Endothelial cell of umbilical vein (primary cell): ENCODE results near the gene SRGAP3. TPM values are rescaled to one million over a fixed set of nuclear protein-coding genes. Genes with fewer than 3 reads are reported as not detected.

Source experiments
- BruUV-seq: library from RNA; stranded (reverse); fragments of 400-500 nt; replicated peaks from 2 replicates; lab custom pipeline; 2021; lab: Mats Ljungman, UMichigan
- CTCF ChIA-PET: fragments of 300-600, 350-600 bp; sonication (Branson Sonifier 250); formaldehyde crosslinking; loops from one replicate; lab custom pipeline; 2021; ENCODE audit warnings: antibody characterized with exemption, inconsistent platforms; lab: Charles Lee
- POLR2A ChIA-PET: fragments of 300-600, 350-600 bp; sonication (Branson Sonifier 250); formaldehyde crosslinking; loops from one replicate; lab custom pipeline; 2021; ENCODE audit warnings: antibody characterized with exemption, inconsistent platforms; lab: Charles Lee
- DNase-seq: peaks from one replicate; pipeline ENCODE4 v3.0.0-alpha.2; 2011; ENCODE audit warnings: low read depth, low spot score
- FAIRE-seq: peaks from 2 replicates; lab custom pipeline; 2011; peaks lifted over from hg19 to GRCh38; lab: Jason Lieb, UNC
- H2AFZ ChIP-seq: 2 replicates; pipeline ENCODE4 v1.6.0; 2012; ENCODE audit warnings: low read depth, low read length, control low read depth, inconsistent platforms
- H3K27ac ChIP-seq: 2 replicates; pipeline ENCODE4 v1.5.1; 2011; ENCODE audit warnings: low read depth, mild to moderate bottlenecking, control low read depth, low read length, moderate library complexity; ENCODE audit not compliant: insufficient read depth
- H3K27me3 ChIP-seq, 2 experiments: 2 replicates each; pipeline versions ENCODE4 v1.6.0 to v1.6.1; 2011; ENCODE audit warnings: low read length in 2 of 2, mixed read lengths in 1 of 2; ENCODE audit not compliant: control insufficient read depth in 2 of 2, insufficient read depth in 2 of 2
- H3K36me3 ChIP-seq, 2 experiments: 2 replicates in 1 of 2; 3 replicates in 1 of 2; pipeline ENCODE4 v1.5.1; 2011; ENCODE audit warnings: low read length in 2 of 2, mild to moderate bottlenecking in 1 of 2, moderate library complexity in 1 of 2; ENCODE audit not compliant: control insufficient read depth in 2 of 2, insufficient read depth in 2 of 2; ENCODE audit errors: extremely low read depth in 1 of 2
- H3K4me1 ChIP-seq: 3 replicates; pipeline ENCODE4 v1.5.1; 2011; ENCODE audit warnings: mild to moderate bottlenecking, low read length; ENCODE audit not compliant: control insufficient read depth, insufficient read depth; ENCODE audit errors: extremely low read depth
- H3K4me2 ChIP-seq: 2 replicates; pipeline ENCODE4 v1.6.1; 2011; ENCODE audit warnings: low read length, control low read depth, mixed read lengths; ENCODE audit not compliant: insufficient read depth
- H3K4me3 ChIP-seq, 3 experiments: fragments of 200-600 bp in 1 of 3; sonication (generic), shearing (Covaris generic) in 1 of 3; replicated peaks in 1 of 3; 2 replicates each; pipeline ENCODE4 v1.5.1; 2011 to 2016; ENCODE audit warnings: control low read depth in 3 of 3, low read length in 3 of 3, mild to moderate bottlenecking in 2 of 3, inconsistent platforms in 1 of 3, low read depth in 1 of 3, moderate library complexity in 1 of 3; ENCODE audit not compliant: insufficient read depth in 1 of 3
- H3K79me2 ChIP-seq: 2 replicates; pipeline ENCODE4 v1.6.0; 2012; ENCODE audit warnings: low read length, inconsistent platforms; ENCODE audit not compliant: control insufficient read depth, insufficient read depth
- H3K9ac ChIP-seq: replicated peaks from 2 replicates; pipeline ENCODE3; 2011; ENCODE audit warnings: low read length, control low read depth; ENCODE audit not compliant: insufficient read depth; ENCODE audit errors: extremely low read depth
- H3K9me1 ChIP-seq: replicated peaks from 3 replicates; pipeline ENCODE4 v1.6.0; 2011; ENCODE audit warnings: mild to moderate bottlenecking, low read length; ENCODE audit not compliant: control insufficient read depth, insufficient read depth; ENCODE audit errors: extremely low read depth
- H3K9me3 ChIP-seq: replicated peaks from 2 replicates; pipeline ENCODE4 v1.5.1; 2012; ENCODE audit warnings: low read length, inconsistent platforms; ENCODE audit not compliant: control insufficient read depth, insufficient read depth
- H4K20me1 ChIP-seq: replicated peaks from 2 replicates; pipeline ENCODE3; 2011; ENCODE audit warnings: mild to moderate bottlenecking, low read length; ENCODE audit not compliant: control insufficient read depth, insufficient read depth; ENCODE audit errors: extremely low read depth
- CTCF ChIP-seq, 2 donors: IDR thresholded peaks; 1 replicate in 1 of 2; 2 replicates in 1 of 2; pipeline ENCODE4 v1.5.1; 2011; ENCODE audit warnings: low read length in 2 of 2, mild to moderate bottlenecking in 2 of 2, moderate library complexity in 2 of 2, control low read depth in 1 of 2, inconsistent platforms in 1 of 2, low read depth in 1 of 2; ENCODE audit not compliant: insufficient read depth in 1 of 2; ENCODE audit errors: extremely low read depth in 1 of 2
- EZH2 ChIP-seq: IDR thresholded peaks from 2 replicates; pipeline ENCODE4 v1.6.1; 2012; ENCODE audit warnings: borderline replicate concordance, low read depth, mild to moderate bottlenecking, moderate library complexity, low read length, inconsistent platforms; ENCODE audit not compliant: severe bottlenecking
- FOS ChIP-seq: IDR thresholded peaks from 2 replicates; pipeline ENCODE4 v1.6.1; 2011; ENCODE audit warnings: mild to moderate bottlenecking, low read length, moderate library complexity, borderline replicate concordance; ENCODE audit not compliant: insufficient read depth
- GATA2 ChIP-seq: IDR thresholded peaks from 2 replicates; pipeline ENCODE4 v1.7.0; 2011; ENCODE audit warnings: low read depth, mild to moderate bottlenecking, moderate library complexity, mixed read lengths, low read length; ENCODE audit not compliant: insufficient read length, insufficient read depth
- JUN ChIP-seq: IDR thresholded peaks from 2 replicates; pipeline ENCODE4 v1.6.1; 2011; ENCODE audit warnings: borderline replicate concordance, low read depth; ENCODE audit not compliant: insufficient read length, insufficient read depth
- MYC ChIP-seq: IDR thresholded peaks from one replicate; pipeline ENCODE4 v1.6.1; 2011; ENCODE audit warnings: mild to moderate bottlenecking, low read depth, low read length
- POLR2A ChIP-seq: IDR thresholded peaks from 2 replicates; pipeline ENCODE4 v1.6.1; 2012; ENCODE audit warnings: low read depth, mild to moderate bottlenecking, control low read depth, low read length
- POLR2AphosphoS5 ChIP-seq: IDR thresholded peaks from 2 replicates; pipeline ENCODE4 v1.6.1; 2012; ENCODE audit warnings: low read depth, mild to moderate bottlenecking, control low read depth, low read length, moderate library complexity; ENCODE audit not compliant: insufficient read depth
- dilution Hi-C: fragments of 300-500 bp; cut with MboI; formaldehyde crosslinking; loops from one replicate; pipeline ENCODE4 v1.15.0; 2019; ENCODE audit warnings: low sequenced_read_pairs; ENCODE audit not compliant: extremely low pct_ligation_motif_present
- intact Hi-C: fragments of 100-400 bp; cut with micrococcal nuclease; formaldehyde crosslinking; loops from one replicate; pipeline ENCODE4 v1.10.0; 2022
- polyA plus RNA-seq, 4 experiments: library from polyadenylated mRNA; depleted of rRNA in 3 of 4; stranded (reverse) in 3 of 4; unstranded in 1 of 4; fragments of >200 nt; gene quantifications; 2 replicates each; pipeline versions ENCODE4 v1.2.1 to v1.2.3, GENCODE V29; 2011 to 2012; ENCODE audit warnings: missing spikeins in 1 of 4
- total RNA-seq: library from RNA; stranded (reverse); gene quantifications from 2 replicates; pipeline ENCODE4 v1.2.3, GENCODE V29; 2021
- TF ChIP-seq, protein P1 (sequence below): IDR thresholded peaks from 2 replicates; pipeline ENCODE4 v1.6.1; 2011; ENCODE audit not compliant: insufficient read depth, insufficient read length

SRGAP3 gene
- total and polyA plus RNA-seq, 2 donors (not counting 3 experiments of a cell fraction or from before 2014, with no cell fraction given), result 0.06 TPM; not detected in 1

- no peaks in the 10 kb centered on the region for H3K36me3 ChIP-seq
- H3K4me1 ChIP-seq, result no peaks in the 10 kb centered on the region
- ChIA-PET POLR2A (no interaction called here), CTCF (no interaction called here)
- peaks cover 0 to 3% of the 10 kb centered on the region in 2 experiments for H3K27me3 ChIP-seq
- H3K9ac ChIP-seq, result no peak overlapping the region
- no peak overlapping the region for H2AFZ ChIP-seq
- BruUV-seq, result no TSS peak
- no peak overlapping the region for H3K4me2 ChIP-seq
- H3K4me3 ChIP-seq, result no peak overlapping the region
- DNase-seq, result no peak
- dilution Hi-C loops (no loop called here), intact Hi-C loops (no loop called here)
- TF ChIP-seq, protein P1, sequence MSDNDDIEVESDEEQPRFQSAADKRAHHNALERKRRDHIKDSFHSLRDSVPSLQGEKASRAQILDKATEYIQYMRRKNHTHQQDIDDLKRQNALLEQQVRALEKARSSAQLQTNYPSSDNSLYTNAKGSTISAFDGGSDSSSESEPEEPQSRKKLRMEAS, result no peak
- TF ChIP-seq EZH2 (no peak), POLR2AphosphoS5 (no peak), FOS (no peak), MYC (no peak)
- FAIRE-seq, result no peak
- no peaks in the 10 kb centered on the region for H3K79me2 ChIP-seq
- H3K27ac ChIP-seq, result no peak overlapping the region
- H4K20me1 ChIP-seq, result no peaks in the 10 kb centered on the region
- no peaks in the 10 kb centered on the region for H3K9me3 ChIP-seq
- H3K9me1 ChIP-seq, result no peaks in the 10 kb centered on the region
Observed at GRCh38 chr3:9195390-9195789, 54.1 kb downstream of the SRGAP3 start.

GRCh38 chr3:9194509-9195184 lies 54.8 kb downstream of the SRGAP3 start:
- Histone ChIP-seq H4K20me1 (no peaks in the 10 kb centered on the region), H3K27ac (no peak overlapping the region), H3K9ac (no peak overlapping the region), H3K79me2 (no peaks in the 10 kb centered on the region), H2AFZ (no peak overlapping the region), H3K4me1 (no peaks in the 10 kb centered on the region), H3K4me3 (no peak overlapping the region), H3K4me2 (no peak overlapping the region), H3K9me3 (no peaks in the 10 kb centered on the region), H3K27me3 (peaks cover 0 to 3% of the 10 kb centered on the region in 2 experiments), H3K36me3 (no peaks in the 10 kb centered on the region), H3K9me1 (no peaks in the 10 kb centered on the region)
- DNase-seq, result no peak
- BruUV-seq, result no TSS peak
- TF ChIP-seq EZH2 (no peak), JUN (no peak), POLR2A (no peak), FOS (no peak), CTCF (IDR thresholded peaks at IDR 0.05; ENCODE audit: extremely low read depth in 1 of 2, insufficient read depth in 1 of 2, low read depth in 1 of 2, low read length in 2 of 2) (no peak), GATA2 (no peak), MYC (no peak), POLR2AphosphoS5 (no peak)
- TF ChIP-seq, protein P1, result no peak
- dilution Hi-C loops, result no loop called here
- no peak for FAIRE-seq
- intact Hi-C loops, result no loop called here
- ChIA-PET POLR2A (no interaction called here), CTCF (no interaction called here)
